NOMO-1 treated with DMSO at 0.1 percent for 48 hours (cell line): ENCODE results near the gene MRGPRD.
"Not testable (repeated sequence)": the region's sequence is repeated elsewhere in the genome, so short reads cannot be mapped to it uniquely, and the experiment has no call there.

Experiments
- DNase-seq: peaks from one replicate; lab custom pipeline; 2025; ENCODE audit not compliant: unreplicated experiment; lab: John Stamatoyannopoulos, UW

The MRGPRD gene

GRCh38 chr11:68994161-68994893 lies 13.5 kb upstream of the MRGPRD start:
- no peak for DNase-seq

GRCh38 chr11:68993546-68993945 lies 12.8 kb upstream of the MRGPRD start:
- no peak for DNase-seq

DNA sequence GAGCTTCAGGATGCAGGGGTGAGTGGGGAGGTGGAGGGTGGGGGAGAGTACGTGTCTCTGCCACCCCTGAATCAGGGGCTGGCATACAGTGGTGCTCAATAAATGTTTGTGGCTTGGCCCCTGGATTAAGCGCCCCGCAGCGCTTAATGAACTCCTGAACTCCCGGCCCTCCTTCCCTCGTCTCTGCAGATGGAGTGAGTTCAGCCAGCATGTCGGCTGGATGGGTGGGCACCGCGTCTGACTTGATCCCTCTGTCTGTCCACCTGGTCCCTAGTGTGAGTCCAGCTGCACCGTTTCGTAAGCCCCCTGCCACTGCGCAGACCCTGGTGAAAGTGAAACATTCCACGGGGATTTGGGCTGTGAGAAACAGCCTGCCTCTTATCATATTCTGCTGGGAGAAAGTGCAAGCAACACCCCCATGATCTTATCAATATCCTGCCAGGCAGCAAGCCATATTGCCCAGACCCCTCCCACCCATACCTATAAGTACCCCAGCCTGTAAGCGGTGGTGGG lies 12.0 kb upstream of the MRGPRD start:
- DNase-seq, result no peak

DNA sequence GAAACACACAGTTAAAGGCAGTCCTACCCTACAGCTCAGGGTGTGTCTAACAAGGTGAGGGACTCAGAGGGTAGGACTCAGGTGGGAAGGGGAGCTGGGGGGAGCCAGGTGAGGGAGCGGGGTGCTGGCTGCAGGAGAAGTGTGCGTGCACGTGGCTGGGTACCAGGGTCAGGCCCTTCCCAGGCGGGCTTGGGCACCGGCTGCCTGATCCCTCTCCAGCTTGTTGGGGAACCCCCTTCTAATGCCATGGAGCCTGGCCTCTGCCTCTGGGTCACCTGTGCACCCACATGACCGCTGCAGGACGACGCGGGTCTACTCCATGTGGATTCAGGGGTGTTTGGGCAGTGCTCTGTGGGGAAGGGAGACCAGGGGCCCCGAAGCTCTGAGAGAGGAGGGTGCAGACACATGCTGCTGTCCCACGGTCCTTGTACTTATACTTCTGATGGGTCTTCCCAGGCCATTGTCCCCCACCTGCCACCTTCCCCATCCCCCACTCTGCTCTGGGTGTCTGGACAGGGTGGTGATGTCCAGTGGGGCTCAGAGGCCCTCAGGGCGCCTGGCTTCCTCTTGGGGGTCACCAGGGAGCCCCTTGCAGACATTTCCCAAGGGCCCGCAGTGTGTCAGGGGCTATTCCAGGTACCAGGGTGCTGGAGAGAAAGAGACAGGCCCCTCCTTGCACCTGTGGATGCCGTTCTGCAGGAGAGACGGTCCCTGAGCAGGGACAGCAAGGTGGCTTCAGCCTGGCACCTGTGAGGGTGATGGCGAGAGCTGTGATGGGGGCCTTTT lies 10.4 kb upstream of the MRGPRD start:
- DNase-seq, result no peak

- no peak for DNase-seq
Measured at GRCh38 chr11:68989936-68990606, 9.3 kb upstream of the MRGPRD start.

DNA sequence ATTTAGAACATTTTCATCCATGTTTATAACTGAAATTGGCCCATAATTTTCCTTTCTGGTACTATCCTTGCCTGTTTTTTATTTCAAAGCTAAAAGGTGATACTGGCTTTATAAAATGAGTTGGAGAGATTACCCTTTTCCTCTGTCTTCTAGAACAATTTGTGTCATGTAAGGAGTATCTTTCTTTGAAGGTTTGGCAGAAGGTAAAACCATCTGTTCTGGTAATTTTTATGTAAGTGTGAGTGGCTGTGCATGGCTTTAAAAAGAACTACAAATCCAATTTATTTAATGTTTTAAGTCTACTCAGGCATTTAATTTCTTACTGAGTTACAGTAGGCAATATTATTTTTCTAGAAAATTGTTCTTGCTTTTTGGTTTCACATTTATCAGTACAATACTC lies 7.7 kb upstream of the MRGPRD start:
- DNase-seq, result no peak

GRCh38 chr11:68987211-68987610 lies 6.4 kb upstream of the MRGPRD start:
- DNase-seq, result no peak

DNA sequence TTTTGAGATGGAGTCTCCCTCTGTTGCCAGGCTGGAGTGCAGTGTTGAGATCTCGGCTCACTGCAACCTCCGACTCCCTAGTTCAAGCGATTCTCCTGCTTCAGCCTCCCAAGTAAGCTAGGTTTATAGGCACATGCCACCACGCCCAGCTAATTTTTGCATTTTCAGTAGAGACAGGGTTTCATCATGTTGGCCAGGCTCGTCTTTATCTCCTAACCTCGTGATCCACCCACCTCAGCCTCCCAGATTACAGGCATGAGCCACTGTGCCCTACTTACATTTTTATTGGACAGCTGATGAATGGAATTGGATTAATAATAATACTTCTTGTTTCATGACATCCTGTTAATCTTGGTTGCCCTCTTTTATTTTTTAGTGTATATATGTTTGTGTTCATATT lies 3.0 kb upstream of the MRGPRD start:
- no peak for DNase-seq

- DNase-seq, result no peak
Measured at GRCh38 chr11:68982134-68982533, 1.3 kb upstream of the MRGPRD start.

DNA sequence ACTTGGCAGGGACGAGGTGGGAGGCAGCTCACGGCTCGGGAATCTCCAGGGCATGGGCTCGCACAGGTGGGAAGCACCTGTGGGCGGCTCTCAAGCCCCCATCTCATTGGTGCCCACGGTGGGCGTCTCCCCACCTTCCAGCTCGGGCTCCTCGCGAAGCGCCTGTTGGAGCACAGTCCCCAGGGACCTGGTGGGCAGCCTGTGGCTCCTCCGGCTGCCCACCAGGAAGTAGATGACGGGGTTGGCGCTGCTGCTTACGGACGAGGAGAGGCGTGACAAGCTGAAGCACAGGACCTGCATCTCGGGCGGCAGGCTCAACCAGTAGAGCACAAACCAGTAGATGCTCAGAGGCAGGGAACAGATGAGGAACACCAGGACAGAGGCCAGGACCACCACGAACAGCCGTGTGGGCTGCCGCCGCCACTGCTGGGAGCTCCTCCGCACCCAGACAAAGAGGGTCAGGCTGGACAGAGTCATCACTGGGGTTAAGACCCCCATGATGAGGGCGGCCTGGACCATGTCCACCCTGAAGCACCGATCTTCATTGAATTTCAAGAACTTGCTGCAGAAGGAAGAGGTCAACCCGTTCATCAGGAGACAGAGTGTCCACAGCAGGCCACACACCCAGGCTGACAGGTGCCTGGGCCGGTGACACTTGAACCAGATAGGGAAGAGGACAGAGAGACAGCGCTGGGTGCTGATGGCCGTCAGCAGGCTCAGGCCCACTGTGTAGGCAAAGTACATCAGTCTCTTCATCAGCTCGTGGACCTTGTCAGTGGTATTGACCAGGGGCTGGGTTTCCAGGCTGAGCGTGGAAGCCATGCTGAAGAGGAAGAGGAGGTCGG lies 633 bp downstream of the MRGPRD start:
- no peak for DNase-seq

- DNase-seq, result no peak
Measured at GRCh38 chr11:68978931-68979594, 1.7 kb downstream of the MRGPRD start.

- DNase-seq, result no peak
Measured at GRCh38 chr11:68978626-68978930, 2.2 kb downstream of the MRGPRD start.

DNA sequence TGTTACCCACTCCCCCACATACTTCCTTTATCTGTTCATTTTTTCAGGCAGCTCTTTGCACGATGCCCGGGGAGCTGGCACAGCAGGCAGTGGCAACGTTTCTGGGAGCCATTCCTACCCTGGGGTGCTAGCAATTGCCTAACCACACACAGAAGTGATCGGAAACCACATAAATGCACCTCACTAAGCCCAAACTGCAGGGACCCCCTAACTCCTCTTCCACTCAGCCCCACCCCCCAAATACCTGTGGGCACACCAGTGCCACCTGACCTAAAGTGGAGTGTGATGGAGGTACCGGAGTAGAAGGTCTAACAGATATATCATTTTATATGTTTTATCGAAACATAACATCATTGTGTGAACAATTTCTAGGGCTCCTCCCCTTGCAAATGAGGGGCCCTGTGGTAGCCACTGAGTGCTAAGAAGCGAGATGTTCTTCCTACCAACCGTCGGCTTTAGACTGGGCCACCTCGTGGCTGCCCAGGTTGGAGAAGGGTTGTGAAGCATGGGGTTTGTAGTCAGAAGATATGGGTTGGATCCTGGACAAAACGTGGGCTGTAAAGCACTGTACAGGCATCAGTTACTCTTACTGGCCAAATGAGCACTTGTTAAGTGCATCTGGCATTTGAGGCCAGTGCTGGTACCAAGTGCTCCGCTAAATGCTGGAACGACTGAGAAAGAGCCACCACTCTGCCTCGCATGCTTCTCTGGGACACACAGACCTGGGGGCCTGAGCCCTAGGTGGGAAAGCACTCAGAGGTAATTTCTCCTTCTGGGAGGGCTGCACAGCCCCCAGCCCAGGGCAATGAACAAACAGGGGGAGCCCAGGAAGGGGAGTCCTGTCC lies 2.8 kb downstream of the MRGPRD start:
- DNase-seq, result no peak

GRCh38 chr11:68976563-68976962 lies 4.2 kb downstream of the MRGPRD start:
- no peak for DNase-seq

DNA sequence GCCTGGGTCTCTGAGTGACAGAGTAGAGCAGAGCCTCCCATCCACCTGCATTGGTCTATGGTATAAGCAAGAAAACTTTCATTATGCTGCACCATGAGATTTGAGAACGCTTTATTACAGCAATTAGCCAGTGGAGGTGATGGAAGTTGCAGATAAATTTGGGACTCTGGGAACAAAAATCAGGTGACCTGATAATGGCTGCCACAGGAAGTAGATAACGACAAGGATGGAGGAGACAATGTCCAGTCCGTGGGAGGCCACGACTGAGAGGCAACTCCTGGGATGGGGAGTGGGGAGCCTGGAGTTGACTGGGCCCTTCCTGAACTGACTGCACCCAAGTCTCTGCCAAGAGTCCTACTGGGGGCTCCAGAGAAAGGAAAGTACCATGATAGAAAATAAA lies 4.7 kb downstream of the MRGPRD start:
- no peak for DNase-seq

DNA sequence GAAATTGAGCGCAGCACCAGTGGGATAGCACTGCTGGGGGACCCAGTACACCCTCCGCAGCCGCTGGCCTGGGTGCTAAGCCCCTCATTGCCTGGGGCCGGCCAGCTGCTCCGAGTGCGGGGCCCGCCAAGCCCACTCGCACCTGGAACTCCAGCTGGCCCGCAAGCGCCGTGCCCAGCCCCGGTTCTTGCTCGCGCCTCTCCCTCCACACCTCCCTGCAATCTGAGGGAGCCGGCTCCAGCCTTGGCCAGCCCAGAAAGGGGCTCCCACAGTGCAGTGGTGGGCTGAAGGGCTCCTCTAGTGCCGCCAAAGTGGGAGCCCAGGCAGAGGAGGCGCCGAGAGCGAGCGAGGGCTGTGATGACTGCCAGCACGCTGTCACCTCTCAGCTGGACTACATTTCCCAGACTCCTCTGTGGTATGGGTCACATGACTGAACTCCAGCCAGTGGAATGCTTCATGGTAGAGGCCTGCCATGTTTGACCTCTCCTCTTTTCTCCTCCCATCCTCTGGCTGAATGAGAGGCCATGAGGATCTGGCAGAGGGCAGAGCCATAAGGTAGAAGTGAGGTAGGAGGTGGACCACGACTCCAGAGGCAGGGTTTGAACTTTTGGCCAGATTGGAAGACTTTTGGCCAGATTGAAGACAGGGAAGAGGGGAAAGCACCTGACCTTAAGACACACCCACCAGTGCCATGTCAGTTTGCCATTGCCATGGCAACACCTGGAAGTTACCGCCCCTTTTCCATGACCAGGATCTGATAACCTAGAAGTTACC lies 6.2 kb downstream of the MRGPRD start:
- DNase-seq, result no peak

GRCh38 chr11:68973706-68974105 lies 7.1 kb downstream of the MRGPRD start:
- DNase-seq, result not testable (repeated sequence)

DNA sequence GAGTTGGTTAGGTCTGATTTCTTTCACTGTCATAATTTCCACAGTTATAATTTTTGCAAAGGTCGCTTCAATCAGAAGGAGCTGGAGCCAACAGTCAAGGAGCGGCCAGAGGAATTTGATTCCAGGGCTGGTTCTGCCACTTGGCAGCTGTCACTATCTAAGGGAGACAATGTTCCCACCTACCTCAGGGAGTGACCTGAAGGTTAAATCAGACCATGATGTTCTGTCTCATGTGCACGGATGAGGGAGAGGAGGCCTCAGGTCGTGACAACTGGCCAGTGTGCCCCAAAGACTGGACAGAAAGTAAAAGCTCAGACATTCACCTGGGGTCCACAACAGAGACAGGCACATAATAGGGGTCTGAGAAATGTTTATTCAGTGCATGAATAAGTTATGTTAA lies 7.6 kb downstream of the MRGPRD start:
- no peak for DNase-seq
